H9 (cell line): ENCODE measurements around the gene FBXO28. TPM values are rescaled to one million over a fixed set of nuclear protein-coding genes. Genes with fewer than 3 reads are reported as not detected.

Experiments
- DNase-seq: peaks from one replicate; pipeline ENCODE4 v3.0.0-alpha.2; 2017
- H2AFZ ChIP-seq: one replicate; pipeline ENCODE4 v1.6.1; 2013; ENCODE audit warnings: mild to moderate bottlenecking, low read length, control low read depth, moderate library complexity
- H2AK5ac ChIP-seq: 2 replicates; pipeline ENCODE4 v1.6.1; 2013; ENCODE audit warnings: low read length, control low read depth, mixed read lengths; ENCODE audit not compliant: insufficient read length
- H2BK120ac ChIP-seq: one replicate; pipeline ENCODE4 v1.6.1; 2013; ENCODE audit warnings: low read depth, mild to moderate bottlenecking, low read length, control low read depth, inconsistent platforms; ENCODE audit not compliant: poor library complexity, severe bottlenecking
- H2BK12ac ChIP-seq: 2 replicates; pipeline ENCODE4 v1.6.1; 2013; ENCODE audit warnings: low read length, control low read depth, mixed read lengths, low read depth; ENCODE audit not compliant: insufficient read length
- H2BK15ac ChIP-seq: 2 replicates; pipeline ENCODE4 v1.6.1; 2013; ENCODE audit warnings: low read depth, low read length, control low read depth
- H2BK20ac ChIP-seq: one replicate; pipeline ENCODE4 v1.6.1; 2013; ENCODE audit warnings: low read depth, mild to moderate bottlenecking, low read length, control low read depth, inconsistent platforms; ENCODE audit not compliant: poor library complexity, severe bottlenecking
- H2BK5ac ChIP-seq: 2 replicates; pipeline ENCODE4 v1.6.1; 2013; ENCODE audit warnings: low read length, control low read depth, mixed read lengths; ENCODE audit not compliant: insufficient read length
- H3K14ac ChIP-seq: 2 replicates; pipeline ENCODE4 v1.6.1; 2013; ENCODE audit warnings: low read length, control low read depth; ENCODE audit not compliant: insufficient read depth
- H3K18ac ChIP-seq: 2 replicates; pipeline ENCODE4 v1.6.1; 2013; ENCODE audit warnings: low read depth, mild to moderate bottlenecking, mixed read lengths, low read length, control low read depth; ENCODE audit not compliant: insufficient read length
- H3K23ac ChIP-seq: 2 replicates; pipeline ENCODE4 v1.6.1; 2013; ENCODE audit warnings: low read length, control low read depth, mixed read lengths, low read depth; ENCODE audit not compliant: insufficient read length
- H3K23me2 ChIP-seq: 2 replicates; pipeline ENCODE4 v1.6.1; 2013; ENCODE audit warnings: low read depth, mild to moderate bottlenecking, mixed read lengths, low read length, control low read depth; ENCODE audit not compliant: insufficient read length, poor library complexity, severe bottlenecking
- H3K27ac ChIP-seq: 2 replicates; pipeline ENCODE4 v1.5.1; 2013; ENCODE audit warnings: low read length, control low read depth, mixed read lengths, low read depth; ENCODE audit not compliant: insufficient read length
- H3K27me3 ChIP-seq: 2 replicates; pipeline ENCODE4 v1.6.1; 2013; ENCODE audit warnings: low read length, control low read depth, inconsistent platforms; ENCODE audit not compliant: insufficient read depth
- H3K4ac ChIP-seq: 2 replicates; pipeline ENCODE4 v1.6.1; 2013; ENCODE audit warnings: low read depth, mild to moderate bottlenecking, control low read depth, inconsistent platforms, low read length, moderate library complexity
- H3K4me1 ChIP-seq: 2 replicates; pipeline ENCODE4 v1.6.1; 2013; ENCODE audit warnings: low read length, control low read depth, inconsistent platforms; ENCODE audit not compliant: insufficient read depth
- H3K4me2 ChIP-seq: 2 replicates; pipeline ENCODE4 v1.6.1; 2013; ENCODE audit warnings: low read length, control low read depth, mixed read lengths; ENCODE audit not compliant: insufficient read length, insufficient read depth
- H3K56ac ChIP-seq: 2 replicates; pipeline ENCODE4 v1.6.1; 2013; ENCODE audit warnings: low read depth, mild to moderate bottlenecking, mixed read lengths, low read length, control low read depth; ENCODE audit not compliant: insufficient read length
- H3K79me1 ChIP-seq: 2 replicates; pipeline ENCODE4 v1.6.1; 2013; ENCODE audit warnings: low read depth, mild to moderate bottlenecking, moderate library complexity, low read length, control low read depth, inconsistent platforms; ENCODE audit not compliant: insufficient read depth, poor library complexity, severe bottlenecking
- H3K79me2 ChIP-seq: 2 replicates; pipeline ENCODE4 v1.6.1; 2013; ENCODE audit warnings: low read length, control low read depth, inconsistent platforms; ENCODE audit not compliant: insufficient read depth
- H3K9ac ChIP-seq: 2 replicates; pipeline ENCODE4 v1.6.1; 2013; ENCODE audit warnings: low read length, control low read depth, mixed read lengths; ENCODE audit not compliant: insufficient read length; ENCODE audit errors: extremely low read depth
- H3K9me3 ChIP-seq: one replicate; pipeline ENCODE4 v1.6.1; 2013; ENCODE audit warnings: low read depth, low read length, inconsistent platforms; ENCODE audit not compliant: control insufficient read depth
- H3T11ph ChIP-seq: one replicate; pipeline ENCODE4 v1.6.1; 2013; ENCODE audit warnings: mild to moderate bottlenecking, low read length, control low read depth, inconsistent platforms
- H4K20me1 ChIP-seq: one replicate; pipeline ENCODE4 v1.6.1; 2013; ENCODE audit not compliant: control insufficient read depth, insufficient read length, insufficient read depth
- H4K5ac ChIP-seq: 2 replicates; pipeline ENCODE4 v1.6.1; 2013; ENCODE audit warnings: low read depth, mild to moderate bottlenecking, mixed read lengths, low read length, control low read depth; ENCODE audit not compliant: insufficient read length
- H4K8ac ChIP-seq: replicated peaks from 2 replicates; pipeline ENCODE4 v1.6.1; 2013; ENCODE audit warnings: low read length, control low read depth, mixed read lengths, low read depth; ENCODE audit not compliant: insufficient read length
- H4K91ac ChIP-seq: 2 replicates; pipeline ENCODE4 v1.6.1; 2013; ENCODE audit warnings: low read depth, mild to moderate bottlenecking, moderate library complexity, mixed read lengths, low read length, control low read depth; ENCODE audit not compliant: insufficient read length
- H3K27ac Mint-ChIP-seq, 3 experiments: 2 replicates in 2 of 3; 3 replicates in 1 of 3; pipeline ENCODE4 v1.8.0; 2020 to 2021; ENCODE audit warnings: mixed read lengths in 3 of 3, mild to moderate bottlenecking in 1 of 3, moderate library complexity in 1 of 3
- H3K27me3 Mint-ChIP-seq: 2 replicates; pipeline ENCODE4 v1.8.0; 2021; ENCODE audit warnings: low read depth, mild to moderate bottlenecking, moderate library complexity, mixed read lengths
- H3K36me3 Mint-ChIP-seq, 3 experiments: 2 replicates in 2 of 3; 3 replicates in 1 of 3; pipeline ENCODE4 v1.8.0; 2020 to 2021; ENCODE audit warnings: low read depth in 3 of 3, mixed read lengths in 3 of 3; ENCODE audit not compliant: insufficient read depth in 1 of 3
- H3K4me1 Mint-ChIP-seq, 2 experiments: 2 replicates each; pipeline ENCODE4 v1.8.0; 2020; ENCODE audit warnings: mixed read lengths in 2 of 2
- H3K4me3 Mint-ChIP-seq, 2 experiments: 2 replicates in 1 of 2; 3 replicates in 1 of 2; pipeline ENCODE4 v1.8.0; 2020 to 2021; ENCODE audit warnings: mild to moderate bottlenecking in 2 of 2, mixed read lengths in 2 of 2, moderate library complexity in 1 of 2
- H3K9me3 Mint-ChIP-seq, 2 experiments: 2 replicates in 1 of 2; 3 replicates in 1 of 2; pipeline ENCODE4 v1.8.0; 2020; ENCODE audit warnings: mild to moderate bottlenecking in 2 of 2, mixed read lengths in 2 of 2, moderate library complexity in 1 of 2
- total RNA-seq: library from RNA; stranded (reverse); gene quantifications from 2 replicates; pipeline ENCODE4 v1.2.1, GENCODE V29; 2021
- TF ChIP-seq, protein P1 (sequence below): fragments of 200-600 bp; sonication (generic); conservative IDR thresholded peaks from 3 replicates; pipeline ENCODE4 v1.8.0; 2021; ENCODE audit warnings: antibody characterized with exemption, mild to moderate bottlenecking

FBXO28 gene
- total RNA-seq, 1 experiment from 2014 or later, result 55.0 TPM

DNA sequence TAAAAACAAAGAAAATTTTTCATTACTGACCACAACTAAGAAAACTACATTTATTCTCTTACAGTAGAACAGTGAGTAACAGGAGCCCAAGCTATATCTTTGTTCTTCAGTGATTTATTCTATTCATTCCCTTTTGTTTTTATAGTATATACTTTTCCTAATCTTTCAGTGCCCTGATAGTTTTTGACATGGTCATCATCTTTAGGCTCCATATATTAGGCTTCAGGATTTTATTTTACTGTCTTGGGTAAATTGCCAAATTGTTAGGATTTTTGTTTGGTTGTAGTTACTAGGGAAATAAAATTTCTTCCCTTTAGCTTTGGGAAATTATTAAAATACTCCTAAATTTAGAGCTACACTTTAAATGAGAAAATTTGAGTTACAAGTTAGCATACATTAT lies 10.3 kb downstream of the FBXO28 start:
- H3K4me1 Mint-ChIP-seq, result peaks cover 3 to 7% of the 10 kb centered on the region in 2 experiments; a peak in 3 of 4 replicates
- Histone ChIP-seq H3K79me1 (peaks cover 11% of the 10 kb centered on the region), H4K91ac (no peak overlapping the region), H3T11ph (no peak overlapping the region), H3K9ac (no peak overlapping the region), H3K56ac (no peak overlapping the region), H2BK20ac (no peak overlapping the region), H3K9me3 (no peaks in the 10 kb centered on the region), H3K4ac (no peak overlapping the region), H2BK12ac (no peak overlapping the region), H2BK120ac (no peak overlapping the region), H2AK5ac (no peak overlapping the region), H4K20me1 (no peaks in the 10 kb centered on the region), H3K23me2 (no peaks in the 10 kb centered on the region), H2BK15ac (no peak overlapping the region), H3K79me2 (peaks cover 10% of the 10 kb centered on the region; the same call in 1 of the 2 replicates), H3K14ac (no peak overlapping the region), H4K8ac (no peak overlapping the region), H3K4me2 (no peak overlapping the region), H3K4me1 (no peaks in the 10 kb centered on the region), H2AFZ (no peak overlapping the region), H4K5ac (no peak overlapping the region), H3K18ac (no peak overlapping the region), H2BK5ac (no peak overlapping the region), H3K23ac (no peak overlapping the region), H3K27me3 (no peaks in the 10 kb centered on the region), H3K27ac (no peak overlapping the region)
- H3K27ac Mint-ChIP-seq, result no peak overlapping the region
- no peak overlapping the region for H3K4me3 Mint-ChIP-seq
- H3K36me3 Mint-ChIP-seq, result peaks cover 6 to 27% (median 16%) of the 10 kb centered on the region in 3 experiments; a peak in 6 of 7 replicates
- no peaks in the 10 kb centered on the region for H3K9me3 Mint-ChIP-seq
- TF ChIP-seq, protein P1, sequence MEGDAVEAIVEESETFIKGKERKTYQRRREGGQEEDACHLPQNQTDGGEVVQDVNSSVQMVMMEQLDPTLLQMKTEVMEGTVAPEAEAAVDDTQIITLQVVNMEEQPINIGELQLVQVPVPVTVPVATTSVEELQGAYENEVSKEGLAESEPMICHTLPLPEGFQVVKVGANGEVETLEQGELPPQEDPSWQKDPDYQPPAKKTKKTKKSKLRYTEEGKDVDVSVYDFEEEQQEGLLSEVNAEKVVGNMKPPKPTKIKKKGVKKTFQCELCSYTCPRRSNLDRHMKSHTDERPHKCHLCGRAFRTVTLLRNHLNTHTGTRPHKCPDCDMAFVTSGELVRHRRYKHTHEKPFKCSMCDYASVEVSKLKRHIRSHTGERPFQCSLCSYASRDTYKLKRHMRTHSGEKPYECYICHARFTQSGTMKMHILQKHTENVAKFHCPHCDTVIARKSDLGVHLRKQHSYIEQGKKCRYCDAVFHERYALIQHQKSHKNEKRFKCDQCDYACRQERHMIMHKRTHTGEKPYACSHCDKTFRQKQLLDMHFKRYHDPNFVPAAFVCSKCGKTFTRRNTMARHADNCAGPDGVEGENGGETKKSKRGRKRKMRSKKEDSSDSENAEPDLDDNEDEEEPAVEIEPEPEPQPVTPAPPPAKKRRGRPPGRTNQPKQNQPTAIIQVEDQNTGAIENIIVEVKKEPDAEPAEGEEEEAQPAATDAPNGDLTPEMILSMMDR, result no peak
- DNase-seq, result no peak
- no peaks in the 10 kb centered on the region for H3K27me3 Mint-ChIP-seq
